NK-92 (cell line): ENCODE measurements around the gene IL17RC.
"Not testable (repeated sequence)": the region's sequence is repeated elsewhere in the genome, so short reads cannot be mapped to it uniquely, and the experiment has no call there.

ENCODE experiments used
- DNase-seq: peaks from one replicate; lab custom pipeline; 2025; ENCODE audit not compliant: unreplicated experiment; lab: John Stamatoyannopoulos, UW

Gene IL17RC

DNA sequence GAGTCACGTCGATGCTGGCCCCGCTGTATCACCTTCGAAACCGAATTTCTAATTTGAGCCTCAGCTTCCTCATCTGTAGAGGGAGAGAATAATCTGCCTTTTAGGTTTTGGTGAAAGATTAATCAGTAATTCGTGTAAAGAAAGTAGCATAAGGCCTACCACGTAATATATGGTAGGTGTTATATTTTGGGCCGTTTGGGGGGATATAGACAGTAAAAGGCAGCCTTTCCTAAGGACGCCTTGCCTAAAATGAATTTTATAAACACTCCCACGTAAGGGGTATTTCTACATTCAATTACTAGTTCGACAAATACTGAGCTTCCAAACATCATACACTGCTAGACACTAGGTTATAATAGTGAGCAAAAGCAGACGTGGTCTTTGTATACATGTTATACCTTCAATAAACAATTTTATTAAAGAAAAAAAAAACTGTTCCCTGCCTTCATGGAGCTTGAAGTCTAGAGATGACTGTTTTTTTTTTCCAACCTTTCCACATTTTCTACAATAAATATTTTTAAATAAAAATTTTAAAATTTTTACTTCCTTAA, 25.8 kb upstream of the IL17RC start:
- DNase-seq, result no peak

DNA sequence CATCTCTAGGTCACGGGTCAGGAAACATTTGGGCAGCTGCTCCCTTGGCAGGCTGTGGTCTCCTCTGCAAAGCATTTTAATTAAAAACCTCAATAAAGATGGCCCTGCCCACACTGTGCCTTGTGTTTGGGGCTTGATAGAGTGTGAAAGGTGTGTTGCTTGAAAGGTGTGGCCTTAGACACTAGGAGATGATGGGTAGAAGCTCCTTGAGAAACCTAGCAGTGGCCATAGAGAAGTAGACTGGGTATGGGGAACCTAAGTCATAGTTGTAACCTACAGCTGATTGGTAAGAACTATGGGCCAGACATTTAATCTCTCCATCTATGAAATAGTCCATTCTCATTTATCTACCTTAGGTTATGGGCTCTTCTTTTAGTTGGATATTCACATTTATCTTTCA, 23.2 kb upstream of the IL17RC start:
- no peak for DNase-seq

DNA sequence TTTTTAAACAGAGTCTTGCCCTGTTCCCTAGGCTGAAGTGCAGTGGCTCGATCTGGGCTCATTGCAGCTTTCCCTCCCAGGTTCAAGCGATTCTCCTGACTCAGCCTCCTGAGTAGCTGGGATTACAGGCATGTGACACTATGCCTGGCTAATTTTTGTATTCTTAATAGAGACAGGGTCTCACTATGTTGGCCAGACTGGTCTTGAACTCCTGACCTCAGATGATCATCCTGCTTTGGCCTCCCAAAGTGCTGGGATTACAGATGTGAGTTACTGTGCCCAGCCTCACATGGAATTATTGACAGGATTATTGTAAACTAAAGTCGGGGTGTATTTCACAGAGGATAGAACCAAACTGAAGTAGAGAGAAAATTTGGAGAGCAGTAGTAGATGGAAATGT, 21.2 kb upstream of the IL17RC start:
- not testable (repeated sequence) for DNase-seq

- not testable (repeated sequence) for DNase-seq
These were observed 20.0 kb upstream of the IL17RC start for GRCh38 chr3:9896755-9897407.

DNA sequence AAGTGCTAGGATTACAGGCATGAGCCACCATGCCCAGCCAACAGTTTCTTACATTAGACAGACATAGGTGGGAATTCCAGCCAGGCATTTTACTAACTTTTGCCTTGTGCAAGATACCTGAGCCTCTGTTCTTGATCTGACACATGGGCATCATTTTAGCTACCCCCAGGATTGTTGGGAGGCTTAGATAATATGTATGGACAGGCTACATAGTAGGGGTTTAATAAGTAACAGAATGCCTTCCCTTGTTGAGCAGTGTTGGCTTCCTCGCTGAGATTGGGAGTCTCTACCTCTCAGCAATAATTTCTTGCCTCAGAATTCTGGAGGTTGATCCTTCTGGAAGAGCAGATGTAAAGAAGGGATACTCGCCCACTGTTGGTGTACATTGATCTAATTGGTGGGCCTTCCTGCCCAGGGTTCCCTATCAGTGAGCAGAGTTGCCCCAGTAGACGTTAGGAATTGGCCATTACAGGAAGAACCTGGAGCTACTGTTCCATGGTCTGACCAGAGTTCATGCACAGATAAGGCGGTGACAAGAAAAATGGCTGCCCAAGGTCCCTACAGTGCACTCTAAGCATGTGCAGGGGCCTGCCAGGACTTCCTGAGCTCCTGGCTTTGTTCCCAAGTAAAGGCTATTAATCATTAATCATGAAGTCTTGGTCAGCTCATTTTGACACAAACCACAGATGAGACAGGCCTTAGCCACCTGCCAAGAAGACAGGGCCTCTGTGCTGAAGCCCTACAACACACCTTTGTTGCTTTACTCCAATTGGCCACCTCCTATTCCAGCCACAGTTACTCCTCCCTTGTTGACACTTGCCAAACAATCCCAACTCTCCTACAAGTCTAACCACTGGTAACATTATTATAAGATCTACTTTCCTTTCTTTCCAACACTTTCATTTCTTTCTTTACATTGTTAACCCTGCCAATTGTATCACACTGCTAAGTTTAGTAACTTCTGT, 19.2 kb upstream of the IL17RC start:
- no peak for DNase-seq

- DNase-seq, result no peak
These were observed 18.2 kb upstream of the IL17RC start for GRCh38 chr3:9898467-9899241.

DNA sequence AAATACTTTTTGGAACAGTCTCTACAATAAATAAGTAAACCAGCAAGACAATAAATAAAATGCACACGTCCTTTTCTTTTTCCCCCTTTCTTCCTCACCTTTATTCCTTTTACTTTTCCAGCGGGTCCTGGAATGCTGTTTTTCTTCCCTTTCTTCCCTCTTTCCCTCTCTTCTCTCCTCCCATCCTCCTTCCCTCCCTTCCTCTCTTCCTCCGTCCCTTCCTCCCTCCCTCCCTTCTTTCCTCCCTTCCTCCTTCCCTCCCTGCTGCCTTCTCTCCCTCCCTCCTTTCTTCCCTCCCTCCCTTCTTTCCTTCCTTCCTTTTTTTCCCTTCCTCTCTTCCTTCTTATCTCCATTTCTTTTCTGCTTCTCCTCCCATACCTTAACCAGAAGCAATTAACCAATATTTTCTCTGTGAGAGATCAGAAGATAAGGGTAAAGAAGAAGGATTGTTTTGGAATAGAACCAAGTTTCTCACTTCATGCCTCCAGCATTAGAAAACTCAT, 17.6 kb upstream of the IL17RC start:
- no peak for DNase-seq

DNA sequence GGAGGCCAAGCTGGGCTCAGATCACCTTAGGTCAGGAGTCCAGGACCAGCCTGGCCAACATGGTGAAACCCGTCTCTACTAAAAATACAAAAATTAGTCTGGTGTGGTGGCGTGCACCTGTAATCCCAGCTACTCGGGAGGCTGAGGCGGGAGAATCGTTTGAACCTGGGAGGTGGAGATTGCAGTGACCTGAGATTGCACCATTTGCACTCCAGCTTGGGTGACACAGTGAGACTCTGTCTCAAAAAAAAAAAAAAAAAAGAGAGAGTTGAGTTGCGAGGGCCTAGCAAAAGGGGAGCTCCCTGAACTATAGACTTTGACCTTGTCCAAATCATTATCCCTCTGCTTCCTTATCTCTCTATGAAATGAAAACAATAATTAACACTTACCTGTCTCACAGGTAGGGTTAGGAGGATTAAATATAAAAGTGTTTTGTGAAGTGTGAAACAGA, 15.9 kb upstream of the IL17RC start:
- not testable (repeated sequence) for DNase-seq

- no peak for DNase-seq
These were observed 14.9 kb upstream of the IL17RC start for GRCh38 chr3:9901967-9902366.

GRCh38 chr3:9902372-9903237, 14.3 kb upstream of the IL17RC start, which contains the start of gene IL17RE:
Gene IL17RE, plus strand, starts transcription at chr3:9902848. Its CDS starts 85 bp downstream, at chr3:9902933.
- no peak for DNase-seq

GRCh38 chr3:9903238-9903624, 13.7 kb upstream of the IL17RC start:
- DNase-seq, result no peak

- no peak for DNase-seq
These were observed 13.0 kb upstream of the IL17RC start for GRCh38 chr3:9903904-9904303.

DNA sequence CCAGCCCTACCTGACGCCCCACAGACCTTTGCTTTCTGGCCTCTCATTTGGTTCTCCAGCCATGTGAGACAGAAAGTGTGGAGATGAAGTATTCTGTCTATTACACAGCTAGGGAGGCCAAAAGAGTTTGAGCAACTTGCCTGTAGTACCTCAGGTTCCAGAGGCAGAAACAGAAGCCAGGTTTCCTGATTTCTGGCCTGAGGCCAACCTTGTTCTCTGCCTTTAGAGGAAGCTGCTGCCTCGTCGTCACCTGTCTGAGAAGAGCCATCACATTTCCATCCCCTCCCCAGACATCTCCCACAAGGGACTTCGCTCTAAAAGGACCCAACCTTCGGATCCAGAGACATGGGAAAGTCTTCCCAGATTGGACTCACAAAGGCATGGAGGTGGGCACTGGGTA, 10.4 kb upstream of the IL17RC start:
- DNase-seq, result no peak

DNA sequence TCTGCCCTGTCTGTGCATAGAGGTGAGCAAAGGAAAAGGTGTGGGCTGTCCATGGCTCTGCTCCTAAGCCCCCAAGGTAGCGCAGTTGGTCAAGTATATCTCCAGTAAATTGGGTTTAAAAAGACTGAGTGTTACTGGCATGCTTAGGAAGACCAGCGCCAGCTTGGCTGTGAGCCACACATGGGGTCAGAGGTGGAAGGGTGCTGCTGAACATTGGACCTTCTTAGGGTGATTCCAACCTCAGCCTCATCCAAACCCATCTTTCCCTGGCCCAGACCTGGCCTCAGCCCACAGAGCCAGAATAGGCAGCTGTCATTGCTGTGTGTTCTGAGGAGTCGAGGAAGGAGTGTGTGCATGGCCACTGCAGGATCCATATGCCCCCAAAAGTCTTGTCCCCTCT, 8.6 kb upstream of the IL17RC start:
- DNase-seq, result no peak

DNA sequence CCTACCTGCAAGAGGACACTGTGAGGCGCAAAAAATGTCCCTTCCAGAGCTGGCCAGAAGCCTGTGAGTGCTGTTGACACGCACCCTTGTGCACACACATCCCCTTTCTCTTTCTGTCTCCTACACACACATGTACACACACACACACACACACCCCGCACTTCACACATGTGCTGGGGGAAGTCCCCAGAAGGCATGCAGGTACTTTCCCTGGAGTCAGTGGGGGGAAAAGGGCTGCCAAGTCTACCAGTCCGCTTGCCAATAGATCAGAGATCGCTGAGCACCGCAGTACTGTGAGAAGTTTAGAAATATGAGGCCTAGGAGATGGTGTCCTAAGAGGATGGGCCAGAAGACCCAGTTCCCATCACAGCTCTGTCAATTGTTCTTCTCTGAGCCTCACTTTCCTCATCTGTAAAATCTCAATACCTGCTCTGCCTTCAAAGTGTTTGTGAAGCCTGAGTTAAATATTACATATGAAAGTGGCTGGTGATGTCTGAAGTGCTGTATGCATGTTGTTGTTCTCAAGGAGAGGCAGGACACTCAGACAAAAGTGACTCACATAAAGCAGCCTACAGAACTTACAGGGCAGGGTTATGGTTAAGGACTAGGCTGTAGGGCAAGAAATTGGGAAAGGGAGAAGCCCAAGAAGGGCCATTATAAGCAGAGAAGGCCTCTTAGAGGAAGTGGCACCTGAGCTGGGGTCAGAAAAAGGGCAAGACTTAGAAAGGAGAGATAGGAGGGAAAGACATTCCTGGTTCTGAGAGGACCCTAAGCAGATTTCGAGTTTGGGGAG, 7.5 kb upstream of the IL17RC start:
- DNase-seq, result no peak

GRCh38 chr3:9911863-9912262, 5.0 kb upstream of the IL17RC start:
- no peak for DNase-seq

DNA sequence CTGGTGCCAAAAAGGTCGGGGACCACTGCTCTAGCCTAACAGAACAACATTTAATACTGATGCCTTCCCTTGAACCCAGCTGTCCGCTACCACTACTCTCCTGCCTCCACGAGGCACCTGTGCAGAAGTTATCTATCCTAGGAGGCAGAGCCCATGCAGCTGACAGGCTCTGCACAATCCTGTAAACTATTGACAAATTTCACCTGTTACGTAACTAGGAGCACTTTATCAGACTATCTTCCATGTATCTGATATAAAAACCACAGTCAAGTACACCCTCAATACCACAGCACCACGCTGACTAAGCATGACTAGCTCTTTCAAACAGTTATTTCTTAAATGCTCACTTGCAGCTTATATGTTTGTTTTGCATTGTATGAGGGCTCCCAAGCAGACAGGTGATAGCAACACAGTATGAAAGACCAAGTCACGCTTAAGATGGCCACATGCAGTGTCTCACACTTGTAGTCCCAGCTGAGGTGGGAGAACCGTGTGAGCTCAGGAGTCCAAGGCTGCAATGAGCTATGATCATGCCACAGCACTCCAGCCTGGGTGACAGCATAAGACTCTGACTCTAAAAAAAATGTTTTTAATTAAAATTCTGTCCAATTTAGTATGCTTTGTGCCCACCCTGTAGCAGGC, 4.5 kb upstream of the IL17RC start:
- no peak for DNase-seq

DNA sequence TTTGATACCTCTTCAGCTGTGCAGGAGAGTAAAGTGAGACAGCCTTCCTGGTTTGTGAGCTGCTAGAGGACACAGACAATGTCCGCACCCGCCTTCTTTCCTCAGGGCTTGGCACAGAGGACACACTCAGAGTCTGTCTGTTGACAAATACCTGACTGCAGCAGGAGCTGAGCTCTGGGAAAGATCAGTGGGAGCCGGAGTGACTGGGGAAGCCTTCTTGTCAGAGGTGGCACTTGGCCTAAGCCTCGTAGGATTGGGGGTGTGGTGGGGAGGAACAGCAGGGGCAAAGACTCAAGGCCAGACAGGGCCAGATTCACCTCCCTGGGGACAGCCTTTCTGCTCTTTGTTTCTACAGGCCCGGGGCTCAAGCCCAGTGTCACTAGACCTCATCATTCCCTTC, 3.3 kb upstream of the IL17RC start:
- DNase-seq, result no peak

DNA sequence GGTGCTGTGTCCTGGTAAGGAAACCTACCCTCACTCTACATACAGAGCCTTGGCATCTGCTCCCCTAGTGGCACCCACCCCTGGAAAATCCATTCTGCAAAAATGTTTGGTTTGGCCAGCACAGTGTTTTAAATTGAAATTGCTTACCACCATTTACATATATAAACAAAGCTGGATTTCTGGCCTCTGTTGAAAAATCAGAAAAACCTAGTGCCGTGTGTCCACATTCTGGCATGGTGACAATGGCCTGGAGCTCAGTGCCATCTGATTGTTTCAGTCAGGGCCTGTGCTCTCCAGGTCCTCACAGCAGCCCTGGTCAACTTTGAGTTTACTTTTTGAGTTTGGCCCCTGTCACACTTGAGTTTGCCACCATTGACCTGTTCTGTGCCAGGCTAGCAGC, 2.9 kb upstream of the IL17RC start:
- no peak for DNase-seq
